Dermis microvascular lymphatic vessel endothelial cell (primary cell): ENCODE measurements around the gene COMMD3. TPM values are rescaled to one million over a fixed set of nuclear protein-coding genes. Genes with fewer than 3 reads are reported as not detected.
A peak's percentile ranks its signal among the peaks of the same experiment; 100 is the strongest.
"Not testable (repeated sequence)": the region's sequence is repeated elsewhere in the genome, so short reads cannot be mapped to it uniquely, and the experiment has no call there.

Source experiments
- DNase-seq, 2 donors: peaks; one replicate each; pipeline versions ENCODE4 v3.0.0 to v3.0.0-alpha.2; 2010; ENCODE audit warnings: low read depth in 2 of 2
- total RNA-seq: library from RNA; depleted of rRNA; stranded (reverse); fragments of >200 nt; gene quantifications from 2 replicates; pipeline ENCODE4 v1.2.1, GENCODE V29; 2014

COMMD3 gene
- total RNA-seq, 1 donor from 2014 or later: 30.8 TPM

DNA sequence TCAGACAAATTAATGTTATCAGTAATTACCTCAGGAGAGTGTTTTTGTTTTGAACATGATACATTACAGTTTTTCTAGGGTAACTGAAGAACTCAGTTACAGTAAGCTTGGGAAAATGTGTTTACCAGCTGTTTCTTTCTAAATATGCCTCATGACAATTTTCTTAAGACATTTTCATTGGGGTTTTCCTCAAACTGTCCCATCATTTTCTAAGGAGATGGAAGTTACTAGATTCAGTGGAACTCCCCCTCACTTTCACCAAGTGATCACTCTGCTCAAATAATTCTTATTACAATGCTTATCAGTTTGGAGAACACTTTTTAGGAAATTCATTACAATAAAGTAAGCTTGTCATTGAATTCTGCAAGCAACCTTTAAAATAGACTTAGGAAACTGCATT is 22.7 kb downstream of the COMMD3 start:
- no peak for DNase-seq

- no peak for DNase-seq
Measured at GRCh38 chr10:22339761-22340328, 23.7 kb downstream of the COMMD3 start.

- DNase-seq: peak; percentile 67 to 79
Measured at GRCh38 chr10:22340329-22341189, 24.4 kb downstream of the COMMD3 start.

DNA sequence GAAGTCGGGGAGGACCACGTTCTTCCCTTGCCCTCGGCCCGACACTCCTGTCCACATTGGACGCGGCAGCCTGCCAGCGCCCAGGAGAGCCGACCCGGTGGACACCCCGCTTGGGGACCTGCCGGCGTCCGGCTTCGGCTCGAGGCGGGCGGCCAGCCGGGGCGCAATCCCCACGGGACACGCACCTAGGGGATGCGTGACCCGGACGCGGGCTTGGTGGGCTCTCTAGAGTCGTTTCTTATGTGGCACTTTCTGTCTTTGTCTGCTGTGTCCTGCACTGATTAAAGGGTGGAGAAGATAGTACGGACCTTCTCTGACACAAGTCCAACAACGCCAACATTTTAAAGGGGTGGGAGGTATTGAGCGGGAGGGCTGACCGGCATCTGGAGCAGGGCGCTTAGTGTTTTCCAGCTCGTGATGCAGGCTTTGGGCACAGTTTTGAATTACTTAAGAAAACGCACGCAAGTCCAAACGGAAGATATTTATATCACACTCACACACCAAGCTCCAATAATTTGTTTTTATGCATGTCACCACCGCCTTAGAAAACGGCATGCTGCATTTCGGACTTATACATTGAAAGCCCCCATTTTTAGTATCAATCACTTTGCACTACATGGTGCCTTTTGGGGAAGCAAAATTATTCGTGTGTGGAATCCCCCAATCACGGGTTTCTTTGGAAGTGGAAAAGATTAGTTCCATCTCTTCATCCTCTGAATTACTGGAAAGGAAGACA is 25.2 kb downstream of the COMMD3 start:
- DNase-seq: no peak

- no peak for DNase-seq
Measured at GRCh38 chr10:22341926-22342196, 25.7 kb downstream of the COMMD3 start.

DNA sequence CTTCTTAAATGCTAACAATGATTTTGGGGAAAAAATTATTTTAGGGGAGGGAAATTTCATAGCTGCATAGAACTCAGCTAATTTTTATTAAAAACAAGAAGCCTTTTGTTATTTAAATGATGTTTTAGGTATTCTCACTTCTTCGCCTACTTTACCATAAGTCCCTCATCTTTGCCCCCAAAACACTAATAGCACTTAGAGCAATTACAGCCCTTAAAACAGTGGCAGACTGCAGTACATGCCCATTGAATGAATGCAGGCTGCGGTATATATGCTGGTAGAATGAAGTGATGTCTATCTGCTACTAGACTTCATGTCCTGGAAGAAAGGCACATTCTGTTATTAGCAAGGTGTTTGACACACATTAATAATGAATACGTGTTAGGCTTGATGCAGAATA is 26.2 kb downstream of the COMMD3 start:
- no peak for DNase-seq

- no peak for DNase-seq
Measured at GRCh38 chr10:22343731-22344130, 27.5 kb downstream of the COMMD3 start.

GRCh38 chr10:22344249-22344648 is 28.1 kb downstream of the COMMD3 start:
- no peak for DNase-seq

GRCh38 chr10:22344781-22345300 is 28.7 kb downstream of the COMMD3 start:
- no peak for DNase-seq

GRCh38 chr10:22345301-22346095 is 29.3 kb downstream of the COMMD3 start, which contains the start of gene SPAG6:
Gene SPAG6, plus strand, starts transcription at chr10:22345496. Its CDS starts 116 bp downstream, at chr10:22345612.
- no peak for DNase-seq

GRCh38 chr10:22346096-22346661 is 30.0 kb downstream of the COMMD3 start:
- no peak for DNase-seq

- no peak for DNase-seq
Measured at GRCh38 chr10:22349755-22350154, 33.6 kb downstream of the COMMD3 start.

DNA sequence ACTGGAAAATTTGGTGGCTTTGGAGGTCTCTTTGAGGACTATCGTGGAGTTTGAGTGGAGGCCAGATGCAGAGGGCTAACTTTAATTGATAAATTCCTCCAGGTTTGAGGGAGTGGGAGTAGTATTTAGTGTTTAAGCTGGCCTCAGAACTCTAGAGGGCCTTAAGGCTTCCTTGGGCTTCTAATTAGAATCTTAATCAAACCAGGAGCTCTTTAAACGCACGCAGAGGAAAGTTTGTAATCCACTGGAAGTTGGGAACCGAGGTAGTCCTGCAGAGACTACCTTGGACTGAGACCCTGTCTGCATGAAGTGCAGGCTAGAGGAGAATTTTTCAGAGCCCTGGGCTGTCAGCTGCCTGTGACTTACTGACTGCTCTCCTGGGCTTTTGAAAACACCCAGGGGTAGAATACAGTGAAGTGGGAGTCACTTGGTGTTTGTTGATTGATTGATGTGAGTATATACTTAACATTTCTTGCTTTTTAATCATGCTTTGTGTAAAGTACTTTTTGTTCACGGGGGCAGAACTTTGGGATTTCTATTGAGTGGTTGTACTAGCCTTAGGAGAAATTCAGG is 35.0 kb downstream of the COMMD3 start:
- no peak for DNase-seq

DNA sequence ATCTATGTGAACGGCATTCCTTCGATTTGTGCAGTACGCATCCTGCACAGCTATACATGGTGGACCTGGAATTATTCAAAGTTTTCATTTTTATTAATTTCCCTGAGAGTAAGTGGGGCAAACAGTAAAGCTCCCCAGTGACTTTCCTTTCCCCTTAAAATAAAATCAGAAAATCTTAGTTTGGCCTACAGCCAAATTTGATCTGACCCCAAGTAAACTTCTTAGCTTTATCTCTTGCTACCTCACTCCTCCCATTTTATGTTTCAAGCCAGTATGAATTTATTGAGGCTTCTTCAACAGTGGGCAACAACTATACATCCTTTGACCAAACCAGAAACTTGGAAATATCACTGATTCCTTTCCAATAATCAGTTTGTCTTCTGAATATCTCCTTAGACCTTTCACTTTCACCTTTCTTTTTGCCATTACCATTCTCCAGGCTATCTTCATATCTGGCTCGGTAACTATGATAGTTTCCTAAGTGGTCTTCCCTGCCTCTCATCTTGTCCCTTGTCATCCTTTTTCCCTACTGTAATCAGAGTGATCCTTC is 40.2 kb downstream of the COMMD3 start:
- no peak for DNase-seq

- DNase-seq: not testable (repeated sequence)
Measured at GRCh38 chr10:22357770-22358169, 41.6 kb downstream of the COMMD3 start.

DNA sequence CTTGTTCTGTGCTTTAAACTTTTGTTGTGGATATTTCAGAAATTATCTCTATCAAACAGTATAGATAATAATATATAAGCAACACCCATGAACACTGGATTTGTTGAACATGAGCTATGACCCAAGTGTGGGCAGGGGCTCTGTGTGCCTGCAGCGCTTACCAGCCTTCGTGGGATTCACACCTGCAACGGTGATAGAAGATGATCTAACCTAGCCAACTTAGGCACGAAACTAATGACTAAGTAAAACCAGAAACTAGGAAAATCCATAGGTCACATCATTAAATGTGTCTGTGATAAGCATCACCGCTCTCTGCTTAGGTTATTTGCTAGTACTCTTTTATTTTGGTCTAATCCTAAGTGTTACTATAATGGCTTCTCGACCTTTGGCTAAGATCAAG is 47.1 kb downstream of the COMMD3 start:
- DNase-seq: no peak

GRCh38 chr10:22364407-22365140 is 48.4 kb downstream of the COMMD3 start:
- no peak for DNase-seq

GRCh38 chr10:22365233-22365632 is 49.0 kb downstream of the COMMD3 start:
- DNase-seq: no peak

- no peak for DNase-seq
Measured at GRCh38 chr10:22365644-22366434, 49.7 kb downstream of the COMMD3 start.
